ENCODE data around the gene LRRC10B.

Gene LRRC10B

DNA sequence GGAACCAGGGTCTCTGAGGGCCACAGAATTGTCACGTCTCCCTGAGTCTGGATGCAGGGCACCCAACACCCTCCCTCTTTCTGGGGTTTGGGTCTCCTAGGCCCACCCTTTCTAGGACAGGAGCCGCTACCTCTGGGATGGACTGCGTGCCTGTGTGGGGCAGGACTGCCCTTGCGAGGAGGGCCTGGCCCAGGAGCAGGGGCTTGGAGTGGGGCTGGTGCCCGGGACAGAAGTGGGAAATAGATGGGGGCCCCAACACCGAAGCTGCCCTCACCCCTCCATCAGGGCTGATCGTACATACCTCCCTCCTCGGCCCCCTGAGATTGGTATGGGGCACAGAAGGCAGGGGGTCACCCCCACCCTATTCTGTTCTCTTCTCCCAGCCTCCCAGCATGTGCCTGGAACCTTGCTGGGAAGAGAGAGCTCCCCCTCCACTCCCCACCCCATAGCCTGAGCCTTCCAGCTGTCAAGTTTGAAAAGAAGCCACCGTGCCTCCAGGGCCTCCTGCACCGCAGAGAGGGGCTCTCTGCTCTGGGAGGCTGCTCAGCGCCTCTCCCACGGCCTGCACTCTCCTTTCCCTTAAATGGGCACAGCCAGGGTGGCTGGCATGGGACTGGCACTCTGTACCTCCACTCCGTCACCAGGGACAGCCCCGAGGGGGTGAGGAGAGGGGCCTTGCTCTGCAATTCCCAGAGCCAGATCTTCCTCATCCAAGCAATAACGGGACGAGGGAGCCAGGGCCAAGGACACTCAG lies 1.8 kb downstream of the LRRC10B start:
- DNase-seq, result no peak

DNA sequence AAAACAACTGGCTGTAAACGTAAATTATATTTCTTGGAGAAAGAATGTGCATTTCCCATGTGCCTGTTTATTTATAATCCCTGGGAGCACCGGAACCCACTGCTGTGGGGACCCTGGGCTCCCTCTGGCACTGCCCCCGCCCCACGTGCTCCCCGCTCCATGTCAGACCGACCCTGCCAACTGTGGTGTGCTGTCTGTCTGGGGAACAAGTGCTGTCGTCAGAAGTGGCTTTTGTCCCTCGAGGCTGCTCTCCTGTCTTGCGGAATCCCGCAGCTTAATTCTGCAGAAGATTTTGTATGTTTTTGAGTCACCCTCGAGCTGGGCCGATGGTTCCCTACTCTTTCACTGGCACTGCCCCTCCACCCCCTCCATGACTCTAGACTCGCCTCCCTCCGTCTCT lies 2.4 kb downstream of the LRRC10B start:
- DNase-seq, result no peak

DNA sequence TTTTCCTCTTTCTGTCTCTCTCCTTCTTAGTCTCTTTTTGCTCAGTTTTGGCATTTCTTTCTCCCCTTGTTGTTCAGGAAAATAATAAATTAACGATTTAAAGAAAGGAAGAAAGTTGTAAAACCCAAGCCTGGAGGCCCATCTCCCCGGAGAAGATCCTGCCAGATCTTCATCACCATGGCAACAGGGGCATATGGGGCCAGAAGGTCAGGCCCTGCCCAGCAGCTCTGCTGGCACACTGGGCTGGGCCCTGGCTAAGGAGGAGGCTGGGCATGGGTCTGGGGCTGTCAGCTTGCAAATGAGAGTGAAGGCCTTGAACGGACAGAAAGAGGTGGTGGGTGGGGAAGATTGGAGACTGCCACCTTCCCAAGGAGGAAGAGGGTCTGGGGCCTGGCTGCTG lies 2.8 kb downstream of the LRRC10B start:
- no peak for DNase-seq

DNA sequence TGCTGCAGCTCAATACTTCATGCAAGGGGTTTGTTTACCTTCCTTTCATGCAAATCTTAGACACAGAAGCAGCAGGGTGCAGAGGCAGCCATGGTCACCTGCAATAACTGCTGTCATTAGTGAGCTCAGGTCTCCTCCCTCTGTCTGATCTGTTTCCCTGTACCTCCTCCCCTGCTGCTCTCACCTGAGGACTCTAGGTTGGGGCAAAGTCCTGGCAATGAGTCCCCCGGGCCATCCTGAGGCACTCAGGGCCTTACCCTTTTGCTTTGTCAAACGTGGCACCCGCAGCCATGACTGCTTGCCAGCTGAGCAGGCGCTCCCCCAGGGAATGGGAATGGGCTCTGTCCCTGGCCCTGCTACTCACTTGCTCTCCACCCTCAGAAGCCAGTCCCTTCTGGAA lies 3.9 kb downstream of the LRRC10B start:
- no peak for DNase-seq

DNA sequence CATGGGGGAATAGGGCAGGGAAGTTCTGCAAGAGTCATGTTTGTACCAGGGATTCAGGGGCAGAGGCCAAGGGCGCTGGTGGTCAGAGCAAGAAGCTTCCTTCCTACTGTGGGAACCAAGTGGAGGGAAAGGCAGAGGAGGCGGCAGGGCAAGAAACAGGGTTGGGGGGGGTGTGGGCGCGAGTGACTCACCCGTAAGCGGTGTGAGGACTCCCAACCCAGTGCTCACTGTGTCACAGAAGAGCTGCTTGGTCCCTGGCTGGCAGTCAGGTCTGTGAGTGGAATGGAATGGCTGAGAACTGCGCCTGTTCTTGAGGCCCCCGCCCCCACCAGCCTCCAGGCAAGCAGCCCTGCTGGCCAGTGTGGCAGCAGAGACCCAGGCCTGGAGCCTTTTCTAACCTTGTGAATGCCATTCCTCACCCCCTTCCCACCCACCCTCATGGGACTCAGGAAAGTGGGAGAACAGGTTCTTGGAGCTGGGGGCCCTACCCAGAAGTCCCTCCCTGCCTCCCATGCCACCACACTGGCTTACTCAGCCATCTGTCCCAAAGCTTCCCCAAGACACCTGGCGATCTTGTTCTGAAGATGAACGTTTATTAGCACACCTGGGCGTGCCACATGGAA lies 4.7 kb downstream of the LRRC10B start:
- no peak for DNase-seq

DNA sequence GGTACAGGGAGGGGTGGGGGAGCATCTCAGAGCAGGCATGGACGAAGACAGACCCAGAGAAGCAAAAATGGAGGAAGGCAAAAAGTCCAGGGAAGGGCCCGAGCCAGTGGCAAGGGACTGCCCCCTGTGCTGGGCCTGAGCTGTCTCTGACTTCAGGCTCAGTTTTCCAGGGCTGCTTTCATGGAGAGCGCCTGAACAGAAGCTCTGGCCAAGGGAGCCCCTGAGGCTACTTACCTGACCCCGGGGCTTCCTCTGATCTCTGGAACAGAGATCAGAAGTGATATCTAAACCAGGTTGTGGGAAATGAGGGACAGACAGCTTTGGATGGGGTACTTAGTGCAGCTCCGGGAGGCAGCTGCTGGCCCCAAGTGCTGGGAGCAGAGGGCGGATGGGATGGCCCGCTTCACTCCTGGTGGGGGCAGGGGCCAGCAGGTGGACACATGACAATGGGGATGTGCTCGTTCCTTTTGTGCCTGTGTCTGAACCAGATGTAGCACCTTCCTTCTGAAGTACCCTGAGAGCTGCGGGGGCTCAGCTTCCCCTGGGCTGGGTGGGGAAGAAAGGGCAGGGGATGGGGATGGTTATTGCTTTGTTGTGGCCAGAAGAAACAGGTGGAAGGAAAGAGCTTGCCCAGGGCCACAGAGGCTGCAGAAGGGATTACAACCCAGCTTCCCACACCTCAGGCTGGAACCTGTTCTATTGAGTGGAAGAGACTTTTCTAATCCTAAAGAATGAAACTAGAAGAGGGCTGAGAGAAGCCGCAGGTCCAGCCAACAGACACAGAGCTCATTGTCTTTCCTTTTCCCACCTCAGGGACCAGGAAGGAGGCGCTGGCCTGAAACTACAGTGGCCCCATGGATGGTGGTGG lies 5.7 kb downstream of the LRRC10B start:
- DNase-seq, result no peak

DNA sequence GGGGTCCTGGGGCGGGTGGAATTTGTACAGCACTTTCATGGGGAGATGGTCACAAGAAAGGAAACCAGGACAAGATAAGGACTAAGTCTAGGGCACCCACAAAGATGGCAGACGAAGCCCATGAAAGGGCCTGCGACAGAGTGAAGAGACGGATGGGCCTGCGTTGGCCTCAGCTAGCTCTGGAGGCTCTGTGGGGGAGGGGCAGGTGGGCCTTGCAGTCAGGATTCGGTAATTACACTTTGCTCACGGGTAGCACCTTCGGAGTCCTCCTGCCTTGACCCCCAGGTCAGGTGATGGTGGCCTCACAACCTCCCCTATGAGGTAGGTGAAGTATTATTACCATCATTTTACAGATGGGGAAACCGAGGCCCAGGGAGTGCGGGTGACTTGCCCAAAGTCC lies 7.1 kb downstream of the LRRC10B start:
- DNase-seq, result no peak

DNA sequence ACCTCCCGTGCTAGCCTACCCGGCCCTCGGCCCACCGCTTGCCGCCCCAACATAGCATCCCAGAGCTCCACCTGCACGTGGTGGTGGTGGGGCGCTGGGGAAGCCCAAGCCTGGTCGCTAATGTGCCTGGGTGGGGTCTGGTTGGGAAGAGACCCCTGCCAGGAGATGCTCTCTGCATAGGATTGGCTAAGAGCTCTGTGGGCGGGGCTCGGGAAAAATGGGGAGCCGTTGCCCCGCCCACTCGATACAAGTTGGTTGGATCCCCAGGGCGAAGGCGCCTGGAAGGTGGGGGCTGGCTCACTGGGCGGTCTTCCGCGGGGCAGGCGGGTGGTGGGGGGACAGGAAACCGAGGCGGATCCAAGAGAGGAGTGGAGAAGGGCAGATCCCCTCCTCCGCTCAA lies 7.6 kb downstream of the LRRC10B start:
- no peak for DNase-seq

DNA sequence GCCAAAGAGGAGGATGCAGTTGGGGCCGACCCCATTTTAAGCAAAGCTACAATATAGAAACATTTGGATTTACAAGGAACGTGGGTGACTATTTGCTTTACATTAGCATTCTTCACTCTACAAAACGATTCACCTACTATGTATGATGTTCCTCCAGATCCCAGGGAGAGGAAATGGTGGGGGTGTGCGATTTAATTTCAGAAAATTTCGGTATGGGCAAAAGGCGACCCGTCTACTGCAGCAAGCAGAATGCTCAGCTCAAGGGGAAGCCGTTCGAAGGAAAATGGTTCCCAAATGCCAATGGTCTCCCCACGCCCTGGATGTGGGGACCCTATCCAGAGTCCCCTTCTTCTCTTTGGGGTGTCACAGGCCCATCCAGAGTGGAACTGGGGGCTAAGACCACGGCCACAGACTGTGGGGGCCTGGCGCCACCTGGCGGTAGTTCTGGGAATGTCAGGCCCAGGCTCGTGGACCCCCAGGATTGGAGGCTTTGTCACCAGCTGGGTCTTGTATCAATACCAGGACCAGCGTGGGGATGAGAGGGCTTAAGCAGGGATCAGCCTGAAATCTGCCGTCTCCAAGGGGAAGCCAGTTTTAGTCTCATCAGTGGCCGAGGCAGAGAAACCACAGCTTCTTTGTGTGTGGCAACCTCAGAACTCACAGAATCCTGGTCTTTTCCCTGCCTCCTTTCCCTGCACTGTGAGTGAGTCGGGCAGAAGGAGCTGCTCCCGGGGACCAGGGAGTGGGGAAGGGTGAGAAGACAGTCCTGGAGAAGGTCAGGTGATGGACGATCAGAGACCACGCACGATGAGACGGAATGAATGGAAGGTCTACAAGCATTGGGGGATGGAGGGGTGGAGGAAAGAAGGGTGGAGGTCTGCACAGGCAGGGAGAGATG lies 8.4 kb downstream of the LRRC10B start:
- peak; percentile 38 for DNase-seq

DNA sequence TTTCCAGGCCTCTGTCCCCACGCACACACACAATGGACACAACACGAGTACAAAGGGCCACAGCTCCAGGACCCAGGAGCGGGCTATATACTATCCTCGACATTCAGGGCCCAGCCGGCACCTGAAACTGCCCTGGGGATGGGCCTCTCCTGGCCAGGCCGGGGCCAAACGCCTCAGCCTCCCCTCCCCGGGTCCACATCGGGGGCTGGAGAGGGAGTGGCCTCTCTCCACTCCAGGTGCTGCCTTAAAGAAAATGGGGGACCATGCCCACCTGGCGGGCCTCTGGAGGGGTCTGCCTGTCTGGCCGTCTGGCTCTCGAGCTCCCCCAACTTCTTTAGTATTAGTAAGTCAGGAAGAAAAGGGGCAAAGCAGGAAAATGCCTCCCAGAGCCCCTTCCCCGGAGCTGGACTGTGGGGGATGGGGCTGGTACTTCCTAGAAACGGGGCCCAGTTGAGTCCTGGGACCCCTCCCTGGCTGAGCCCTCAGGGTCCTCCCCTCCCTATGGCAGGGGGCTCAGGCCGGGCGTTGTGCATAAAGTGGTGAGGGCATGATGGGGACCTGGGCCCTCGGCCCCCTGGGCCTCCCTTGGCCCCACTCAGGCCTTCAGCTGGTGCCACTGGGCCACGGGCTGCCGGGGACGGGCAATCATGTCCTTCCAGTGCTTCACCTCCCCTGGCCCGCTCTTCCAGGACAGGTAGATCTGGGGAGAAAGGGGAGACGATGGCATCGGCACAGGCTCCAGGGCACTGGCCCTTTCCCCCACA lies 9.7 kb downstream of the LRRC10B start:
- DNase-seq, result no peak

DNA sequence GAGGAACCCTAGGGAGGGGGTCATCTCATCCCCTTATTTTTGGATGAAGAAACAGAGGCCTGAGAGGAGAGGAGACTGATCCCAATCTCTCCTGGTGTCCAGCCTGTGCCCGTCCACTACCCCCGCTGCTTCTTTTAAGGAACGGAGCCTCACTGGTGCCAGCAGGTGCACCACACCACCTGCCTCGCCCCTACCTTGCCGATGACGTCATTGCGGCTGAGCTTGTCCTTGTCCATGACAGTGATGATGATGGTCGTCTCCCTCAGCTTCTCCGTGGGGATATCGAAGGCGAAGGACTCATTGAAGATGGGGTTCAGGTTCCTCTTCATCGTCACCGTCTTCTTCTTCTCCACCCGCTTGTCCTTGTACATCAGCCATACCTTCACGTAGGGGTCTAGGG lies 14.3 kb downstream of the LRRC10B start:
- DNase-seq, result no peak

DNA sequence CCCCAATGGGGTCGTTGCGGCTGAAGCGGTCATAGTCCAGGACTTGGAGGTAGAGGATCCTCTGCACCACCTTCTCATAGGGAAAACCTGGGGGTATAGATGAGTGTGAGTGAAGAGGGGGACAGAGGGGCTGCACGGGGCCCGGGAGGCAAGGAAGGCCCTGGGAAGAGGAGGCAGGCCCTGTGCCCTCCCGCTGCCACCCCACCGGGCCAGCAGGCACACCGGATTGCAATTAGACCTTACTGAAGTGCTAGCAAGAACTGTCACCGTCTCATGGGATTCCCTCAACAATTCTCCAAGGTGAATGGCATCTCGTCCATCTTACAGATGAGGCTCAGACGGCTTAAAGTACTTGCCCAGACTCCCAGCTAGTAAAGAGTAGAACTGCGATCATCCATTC lies 15.9 kb downstream of the LRRC10B start:
- DNase-seq, result no peak

DNA sequence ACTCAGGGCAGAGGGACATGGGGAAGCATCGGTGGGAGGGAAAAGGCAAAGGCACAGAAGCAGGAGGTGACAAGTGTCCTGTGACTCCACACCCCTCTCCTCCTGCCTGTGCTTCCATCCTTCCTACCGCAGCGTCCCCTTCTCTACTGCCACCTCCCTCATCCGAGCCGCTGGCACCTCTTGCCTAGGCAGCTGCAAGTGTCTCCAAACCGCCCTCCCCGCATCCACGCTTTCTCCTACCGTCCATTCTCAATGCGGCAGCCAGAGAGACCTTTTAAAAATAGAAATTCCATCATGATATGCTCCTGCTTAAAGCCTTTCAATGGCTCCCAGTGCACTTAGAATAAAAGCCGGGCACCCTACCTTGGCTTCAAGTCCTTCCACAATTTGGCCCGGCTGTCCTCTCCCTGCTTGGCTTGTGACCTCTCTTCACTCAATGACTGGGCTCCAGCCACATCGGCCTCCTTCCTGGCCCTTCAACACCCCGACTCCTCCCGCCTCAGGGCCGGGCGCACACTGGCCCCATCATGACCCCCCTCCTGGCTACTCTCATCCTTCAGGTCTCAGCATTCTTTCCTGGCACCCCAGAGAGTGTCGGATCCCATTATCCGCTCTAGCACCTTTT lies 16.5 kb downstream of the LRRC10B start:
- DNase-seq, result no peak

DNA sequence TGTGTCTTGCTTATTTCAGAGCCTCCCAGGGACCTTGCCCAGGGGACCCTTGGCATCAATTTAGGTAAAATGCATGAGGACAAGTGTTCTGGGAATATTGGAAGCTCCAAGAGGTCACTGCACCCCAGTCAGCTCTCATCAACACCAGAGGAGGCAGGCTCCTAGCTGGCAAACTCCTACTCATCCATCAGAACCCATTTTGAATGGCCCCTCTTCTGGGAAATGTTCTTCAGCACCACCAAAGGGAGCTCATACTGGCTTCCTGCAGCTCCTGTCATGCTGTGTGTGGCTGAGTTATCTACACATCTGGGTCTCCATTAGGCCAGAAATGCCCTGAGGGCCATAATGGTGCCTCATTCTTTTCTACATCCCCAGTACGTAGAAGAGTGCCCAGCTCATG lies 17.7 kb downstream of the LRRC10B start:
- no peak for DNase-seq

DNA sequence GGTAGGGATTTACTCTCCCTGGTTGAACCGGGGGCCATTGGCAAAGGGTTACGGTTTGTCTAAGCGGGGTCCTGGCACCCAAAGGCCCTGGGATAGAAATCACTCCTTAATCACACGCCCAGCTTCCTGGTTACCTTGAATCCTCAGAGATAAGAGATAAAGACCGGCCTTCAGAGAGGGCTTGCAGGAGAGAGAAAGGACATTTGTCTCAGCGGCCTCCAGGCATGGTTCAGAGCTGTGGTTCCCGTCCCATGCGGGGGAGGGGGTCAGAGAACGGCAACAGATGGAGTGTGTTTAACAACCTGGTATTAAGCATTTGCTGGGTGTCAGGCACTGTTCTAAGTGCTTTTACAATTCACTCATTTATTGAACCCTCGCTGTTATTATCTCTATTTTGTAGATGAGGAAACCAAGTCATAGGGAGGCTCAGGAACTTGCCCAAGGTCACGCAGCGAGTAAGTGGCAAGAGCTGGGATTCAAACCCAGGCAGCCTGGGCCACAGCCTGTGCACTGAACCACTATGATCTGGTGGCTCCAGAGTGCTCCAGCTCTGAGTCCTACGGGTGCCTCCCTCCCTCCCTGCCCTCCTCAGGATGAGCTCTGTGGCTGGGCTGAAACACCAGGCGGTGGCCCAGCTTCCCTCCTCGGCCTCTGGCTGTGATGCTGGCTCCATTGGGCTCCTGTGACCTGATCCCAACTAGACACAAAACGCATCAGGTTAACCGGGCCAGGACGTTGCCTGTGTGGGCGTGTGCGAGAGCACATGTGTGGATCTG lies 18.6 kb downstream of the LRRC10B start:
- no peak for DNase-seq

DNA sequence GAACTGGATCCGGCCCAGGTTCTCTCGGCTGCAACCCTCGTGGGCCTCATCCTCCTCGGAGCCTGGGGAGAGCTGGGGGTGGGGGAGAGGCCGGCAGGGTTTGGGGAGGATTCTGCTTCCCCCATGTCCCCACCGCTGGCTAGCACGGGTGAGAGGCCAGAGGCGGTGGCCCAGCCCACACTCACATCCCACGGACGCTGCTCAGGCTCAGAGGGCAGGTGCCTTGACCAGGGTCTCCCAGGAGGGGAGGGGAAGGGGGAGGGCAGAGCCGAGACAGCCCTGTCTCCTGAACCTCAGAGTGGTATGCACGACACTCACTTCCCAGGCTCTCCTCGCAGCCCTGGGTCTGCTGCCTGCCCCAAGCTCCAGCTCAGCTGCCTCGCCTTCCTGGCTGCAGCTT lies 19.6 kb downstream of the LRRC10B start:
- no peak for DNase-seq

DNA sequence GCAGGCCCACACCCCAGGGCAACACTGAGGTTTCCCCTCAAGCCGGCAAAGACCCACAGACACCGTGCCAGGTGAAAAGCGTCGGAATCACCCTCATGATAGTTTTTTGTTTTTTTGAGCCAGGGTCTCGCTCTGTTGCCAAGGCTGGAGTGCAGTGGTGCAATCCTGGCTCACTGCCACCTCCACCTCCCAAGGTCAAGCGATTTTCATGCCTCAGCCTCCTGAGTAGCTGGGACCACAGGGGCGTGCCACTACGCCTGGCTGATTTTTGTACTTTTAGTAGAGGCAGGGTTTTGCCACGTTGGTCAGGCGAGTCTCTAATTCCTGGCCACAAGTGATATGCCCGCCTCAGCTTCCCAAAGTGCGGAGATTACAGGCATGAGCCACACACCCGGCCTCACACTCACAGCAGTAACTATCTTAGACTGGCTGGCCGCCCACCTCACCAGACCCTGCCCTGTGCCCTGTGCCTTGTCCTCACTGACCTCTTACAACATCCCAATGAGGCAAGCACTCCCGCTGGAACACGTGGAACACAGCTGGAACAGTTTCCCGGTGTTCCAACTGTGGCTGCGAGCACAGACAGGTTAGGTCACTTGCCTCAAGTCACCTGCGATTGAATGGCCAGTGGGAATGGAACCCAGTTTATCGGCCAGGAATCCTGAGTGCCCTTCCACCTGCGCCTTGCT lies 21.1 kb downstream of the LRRC10B start:
- DNase-seq, result no peak

DNA sequence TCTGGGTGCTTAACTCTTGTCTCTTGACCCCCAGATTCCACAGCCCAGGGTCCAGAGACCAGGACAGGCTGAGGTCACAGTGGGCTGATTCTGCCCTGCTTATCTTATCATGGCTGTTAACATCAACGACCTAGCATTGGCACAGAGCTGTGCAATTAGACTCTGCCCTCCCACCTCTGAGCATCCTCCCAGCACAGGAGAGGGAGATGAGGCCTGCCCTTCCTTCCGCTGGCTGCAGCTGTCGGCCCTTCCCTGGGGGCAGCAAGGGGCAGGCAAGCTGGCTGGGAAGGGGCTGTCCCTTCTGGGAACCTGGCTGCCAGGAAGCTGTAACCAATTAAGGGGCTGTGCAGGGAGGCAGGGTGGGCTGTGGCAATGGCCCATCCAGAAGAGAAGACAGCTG lies 22.5 kb downstream of the LRRC10B start:
- no peak for DNase-seq

DNA sequence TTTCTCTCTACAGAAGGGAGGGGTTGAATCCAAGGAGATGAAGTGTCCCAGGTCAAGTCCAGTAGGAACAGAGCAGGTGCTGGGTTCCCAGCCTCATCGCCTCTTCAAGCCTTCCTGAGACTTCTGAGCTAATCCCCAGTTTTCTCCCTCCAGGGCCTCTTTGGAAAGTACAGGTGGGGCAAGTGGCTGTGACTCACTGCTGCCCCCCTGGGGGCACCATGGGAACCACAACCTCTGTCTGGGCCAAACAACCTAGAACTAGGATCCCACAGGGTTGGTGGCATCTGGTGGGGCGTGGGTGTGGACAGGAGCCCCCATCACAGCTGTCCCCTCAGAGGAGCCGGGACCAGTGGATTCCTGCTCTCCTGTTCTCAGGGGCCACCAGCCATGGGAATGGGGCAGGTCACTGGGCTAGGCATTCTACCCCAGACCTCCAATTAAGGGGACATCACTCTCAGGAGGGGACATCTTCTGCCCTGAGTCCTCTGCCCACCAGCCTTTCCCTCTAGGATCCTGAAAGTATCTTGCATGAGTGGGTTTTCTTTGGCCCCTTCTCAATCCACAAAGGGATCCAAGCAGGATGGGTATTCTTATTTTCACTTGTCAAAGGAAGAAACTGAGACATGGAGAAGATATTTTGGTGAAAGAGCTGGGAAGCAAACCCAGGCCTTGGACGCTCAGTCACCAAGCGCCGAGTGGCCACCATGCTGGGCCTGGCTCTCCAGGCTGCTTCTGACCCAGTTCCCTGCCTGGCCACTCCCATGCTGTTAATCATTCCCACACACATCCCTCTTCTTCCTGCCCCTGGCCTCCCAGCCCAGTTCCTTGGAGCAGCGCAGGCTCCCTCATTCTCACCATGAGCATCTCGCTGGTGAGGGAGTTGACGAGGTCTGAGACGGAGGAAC lies 23.8 kb downstream of the LRRC10B start:
- DNase-seq, result peak; percentile 66

Measured in OCI-M1 (cell line).